NAMALWA (cell line): ENCODE results near the gene ESRRA.

Source experiments
- DNase-seq: peaks from one replicate; pipeline ENCODE4 v3.0.0-alpha.2; 2015; ENCODE audit warnings: low spot score

Gene ESRRA

GRCh38 chr11:64352099-64352994 is 47.0 kb downstream of the ESRRA start:
- no peak for DNase-seq

- DNase-seq, result no peak
Observed at GRCh38 chr11:64352995-64353714, 47.8 kb downstream of the ESRRA start.

GRCh38 chr11:64353715-64354506 is 48.6 kb downstream of the ESRRA start:
- DNase-seq, result no peak

- peak; percentile 62 for DNase-seq
Observed at GRCh38 chr11:64355078-64355940, 50.0 kb downstream of the ESRRA start.

GRCh38 chr11:64356498-64357411 is 51.4 kb downstream of the ESRRA start:
- peak; percentile 88 for DNase-seq

- DNase-seq, result no peak
Observed at GRCh38 chr11:64357446-64357845, 52.1 kb downstream of the ESRRA start.

GRCh38 chr11:64357904-64358535 is 52.7 kb downstream of the ESRRA start:
- DNase-seq, result no peak

GRCh38 chr11:64358536-64358906 is 53.2 kb downstream of the ESRRA start:
- no peak for DNase-seq

- peak; percentile 63 for DNase-seq
Observed at GRCh38 chr11:64358907-64359711, 53.8 kb downstream of the ESRRA start, which contains the start of gene RPS6KA4. Gene RPS6KA4, plus strand, starts transcription at chr11:64359162. Its CDS starts 74 bp downstream, at chr11:64359236.

GRCh38 chr11:64359712-64360445 is 54.6 kb downstream of the ESRRA start:
- no peak for DNase-seq

GRCh38 chr11:64360448-64360921 is 55.2 kb downstream of the ESRRA start:
- DNase-seq, result no peak

- DNase-seq, result no peak
Observed at GRCh38 chr11:64361659-64362058, 56.3 kb downstream of the ESRRA start.

GRCh38 chr11:64362339-64362738 is 57.0 kb downstream of the ESRRA start:
- no peak for DNase-seq

GRCh38 chr11:64364435-64364834 is 59.1 kb downstream of the ESRRA start:
- no peak for DNase-seq

- DNase-seq, result no peak
Observed at GRCh38 chr11:64364911-64365310, 59.6 kb downstream of the ESRRA start.
